ENCODE measurements around the gene RNF223. TPM values are rescaled to one million over a fixed set of nuclear protein-coding genes. Genes with fewer than 3 reads are reported as not detected.
A peak's percentile ranks its signal among the peaks of the same experiment; 100 is the strongest.

Gene RNF223
- total RNA-seq, 1 experiment from 2014 or later: not detected

DNA sequence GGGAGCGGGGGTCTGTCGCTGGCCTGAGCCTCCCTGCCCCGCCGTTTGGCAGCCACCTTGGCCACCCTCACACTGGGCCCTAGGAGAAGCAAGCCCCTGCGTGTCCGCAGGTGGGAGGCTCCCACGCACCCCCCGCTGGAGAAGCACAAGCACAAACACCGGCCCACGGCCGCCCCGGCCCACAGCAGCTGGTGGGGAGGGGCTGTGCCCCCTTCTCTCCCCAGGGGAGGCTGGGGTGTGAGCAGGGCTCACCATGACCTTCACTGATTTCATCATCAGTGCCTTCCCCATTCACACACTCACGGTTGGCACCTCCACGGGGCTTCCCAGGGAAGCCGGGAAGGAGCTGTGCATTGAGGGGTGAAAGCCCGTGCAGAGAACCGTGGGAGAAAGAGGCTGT lies 46.3 kb downstream of the RNF223 start:
- no peak for DNase-seq (ENCODE audit: low read depth)

DNA sequence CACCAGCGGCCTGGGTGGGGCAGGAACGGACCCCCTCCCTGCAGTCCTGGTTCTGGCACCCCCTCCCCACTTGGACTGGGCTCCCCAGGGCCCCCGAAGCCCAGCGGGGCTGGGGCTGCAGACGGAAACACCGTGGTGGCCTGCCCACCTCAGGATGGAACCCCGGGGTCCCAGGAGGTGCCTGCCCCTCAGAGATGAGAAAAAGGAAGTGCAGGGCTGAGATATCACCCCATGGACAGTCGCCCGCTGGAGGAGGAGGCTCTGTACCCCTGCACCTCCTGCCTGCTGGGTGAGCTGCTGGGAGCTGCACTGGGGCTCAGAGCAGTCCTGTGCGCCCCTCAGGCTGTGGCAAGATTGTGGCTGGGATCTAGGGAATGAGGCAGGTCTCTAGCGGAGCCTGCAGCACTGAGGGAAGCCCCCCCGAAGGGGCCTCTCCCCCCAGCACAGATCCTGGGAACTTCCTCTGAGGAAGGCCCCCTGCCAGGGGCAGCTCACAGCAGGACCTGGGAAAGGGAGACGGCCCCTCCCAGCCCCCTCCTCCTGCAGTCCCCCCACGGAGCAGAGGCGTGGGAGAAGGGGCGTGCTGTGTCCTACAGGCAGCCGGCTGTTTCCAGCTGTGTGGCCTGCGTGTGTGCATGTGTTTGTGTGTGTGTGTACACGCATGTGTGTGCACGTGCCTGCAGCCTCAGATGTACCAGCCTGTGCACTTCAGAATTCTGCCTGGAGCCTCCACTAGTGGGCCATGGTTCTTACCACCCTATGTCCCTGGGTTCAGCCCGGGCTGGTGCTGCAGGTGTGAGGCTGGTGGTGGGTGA lies 47.3 kb downstream of the RNF223 start:
- DNase-seq (ENCODE audit: low read depth): no peak

DNA sequence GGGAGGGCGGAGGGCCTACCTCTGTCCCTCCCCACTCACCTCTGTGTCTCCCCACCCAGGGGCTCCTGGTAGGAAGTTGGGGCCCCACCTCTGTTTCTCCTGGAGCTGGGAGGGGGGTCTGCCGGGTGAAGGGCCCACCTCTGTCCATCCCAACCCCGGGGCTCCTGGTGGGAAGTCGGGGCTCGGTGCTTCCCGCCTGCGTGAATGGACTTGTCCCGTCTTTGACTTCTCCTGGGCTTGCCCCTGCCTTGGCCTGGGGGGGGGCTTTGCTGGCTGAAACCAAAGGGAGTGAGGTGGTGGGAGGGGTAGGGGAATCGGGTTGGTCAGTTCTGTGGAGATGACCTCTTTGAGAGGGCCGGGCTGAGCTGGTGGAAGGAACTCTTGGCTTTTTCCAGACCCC lies 48.4 kb downstream of the RNF223 start:
- DNase-seq (ENCODE audit: low read depth): no peak

DNA sequence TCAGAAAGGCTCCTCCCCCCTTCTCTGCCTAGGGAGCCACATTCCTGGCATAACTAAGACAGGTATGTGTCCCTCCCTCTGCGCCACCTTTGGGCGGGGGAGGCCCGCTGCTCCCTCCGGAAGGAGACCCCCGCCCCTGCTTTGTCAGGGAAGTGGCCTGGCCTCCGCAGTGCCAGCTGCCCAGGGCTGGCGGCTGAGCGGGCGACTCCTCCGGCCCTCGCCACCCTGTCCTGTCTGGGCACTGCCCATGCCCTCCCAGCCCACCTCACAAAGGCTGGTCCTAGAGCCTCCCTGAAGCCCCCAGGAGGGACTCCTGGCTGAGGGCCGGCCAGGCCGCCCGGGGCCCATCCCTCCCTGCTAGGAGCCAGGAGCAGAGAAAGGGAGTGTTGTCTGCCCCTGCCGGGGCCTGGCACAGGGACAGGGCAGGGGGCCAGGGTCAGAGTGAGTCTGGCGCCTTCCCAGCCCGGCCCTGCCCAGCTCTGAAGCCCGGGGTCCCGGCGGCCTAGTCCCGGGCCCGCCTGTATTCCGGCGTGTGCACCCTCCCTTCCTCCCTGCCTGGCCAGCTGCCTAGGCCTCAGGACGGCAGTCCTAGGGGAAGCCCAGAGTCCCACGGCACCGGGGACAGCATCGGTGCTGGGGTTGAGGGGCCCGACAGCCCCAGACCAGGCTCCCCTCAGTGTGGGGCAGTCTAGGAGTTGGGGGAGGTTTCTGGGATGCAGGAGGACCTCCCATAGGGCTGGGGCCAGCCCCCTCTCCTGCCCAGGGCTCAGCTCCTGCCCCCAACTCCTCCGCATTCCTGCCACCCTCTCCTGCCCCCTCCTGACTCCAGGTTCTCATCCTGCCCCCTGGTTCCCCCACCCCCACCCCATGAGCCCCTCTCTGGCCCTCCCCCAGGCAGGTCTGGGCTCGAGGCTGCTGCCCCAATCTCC lies 49.1 kb downstream of the RNF223 start:
- peak; percentile 89 for DNase-seq (ENCODE audit: low read depth)

DNA sequence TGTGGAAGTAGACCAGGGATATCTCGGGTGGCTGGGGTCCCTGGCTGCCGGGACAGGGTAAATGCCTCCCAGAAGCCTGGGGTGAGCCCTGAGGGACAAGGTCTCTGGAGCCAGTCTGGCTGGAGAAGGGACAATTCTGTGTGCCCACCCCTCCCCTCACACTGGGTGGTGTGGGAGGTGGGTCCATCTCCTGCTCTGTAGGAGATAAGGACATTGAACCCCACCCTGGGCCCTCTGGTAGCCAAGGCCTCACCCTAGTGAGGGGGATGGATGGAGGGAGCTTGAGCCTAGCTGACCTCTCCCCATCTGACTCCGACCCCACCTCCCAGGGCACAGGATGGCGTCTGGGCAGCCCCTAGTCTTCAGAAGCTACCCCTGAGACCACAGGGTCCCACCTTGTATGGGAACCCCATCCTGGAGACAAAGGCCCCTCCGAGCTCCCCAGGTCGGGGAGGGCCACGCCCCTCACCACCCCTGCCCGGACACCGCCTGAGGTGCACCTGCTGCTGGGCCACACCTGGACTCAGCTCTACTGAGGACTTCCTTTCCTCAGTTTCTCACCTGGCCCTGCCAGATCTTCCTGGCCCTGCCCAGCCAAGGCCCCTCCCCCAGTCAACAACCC lies 49.8 kb downstream of the RNF223 start:
- DNase-seq (ENCODE audit: low read depth): no peak

DNA sequence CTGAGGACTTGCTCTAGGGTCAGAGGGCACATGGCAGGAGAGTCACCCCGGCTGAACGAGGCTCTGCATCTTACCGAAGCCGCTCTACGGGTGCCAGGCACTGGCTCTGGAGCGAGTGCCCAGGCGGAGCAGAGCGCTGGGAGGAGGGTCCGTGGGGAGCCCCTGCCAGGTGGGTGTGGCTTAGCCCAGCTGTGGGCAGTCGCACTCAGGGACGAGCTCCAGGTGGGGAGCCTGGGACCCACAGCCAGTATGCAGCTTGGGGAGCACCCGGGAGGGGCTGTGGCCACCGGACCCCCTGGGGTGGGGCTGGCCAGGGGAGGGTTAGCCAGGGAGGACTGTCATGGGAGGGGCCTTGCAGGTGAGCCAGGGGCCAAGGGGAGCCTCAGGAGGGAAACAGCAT lies 50.4 kb downstream of the RNF223 start:
- no peak for DNase-seq (ENCODE audit: low read depth)

DNA sequence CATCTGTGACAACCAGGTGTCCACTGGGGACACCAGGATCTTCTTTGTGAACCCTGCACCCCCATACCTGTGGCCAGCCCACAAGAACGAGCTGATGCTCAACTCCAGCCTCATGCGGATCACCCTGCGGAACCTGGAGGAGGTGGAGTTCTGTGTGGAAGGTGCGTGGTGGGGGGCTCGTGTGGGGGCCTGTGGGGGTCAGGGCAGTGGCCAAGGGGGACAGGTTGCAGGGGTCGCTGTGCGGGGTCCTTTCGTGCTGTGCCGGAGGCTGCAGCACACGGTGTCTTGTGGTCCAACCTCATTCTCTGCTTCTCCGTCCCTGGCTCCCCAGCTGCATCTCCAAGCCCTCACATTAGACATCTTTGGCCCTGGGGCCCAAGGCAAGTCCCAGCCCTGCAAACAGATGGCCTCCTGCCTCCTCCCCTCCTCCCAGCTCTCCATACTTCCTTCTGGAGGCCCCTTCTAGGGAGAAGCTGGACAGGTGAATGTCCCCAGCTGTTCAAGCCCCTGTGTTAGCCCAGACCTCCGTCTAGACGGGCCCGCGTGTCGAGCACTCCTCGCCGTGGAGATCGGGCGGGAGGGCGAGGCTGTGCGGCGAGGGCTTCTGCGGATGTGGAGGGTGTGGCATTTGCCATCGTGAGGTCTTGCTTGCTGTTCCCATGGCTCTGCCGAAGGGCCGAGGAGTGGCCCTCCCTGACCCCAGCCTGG lies 51.6 kb downstream of the RNF223 start:
- no peak for DNase-seq (ENCODE audit: low read depth)

DNA sequence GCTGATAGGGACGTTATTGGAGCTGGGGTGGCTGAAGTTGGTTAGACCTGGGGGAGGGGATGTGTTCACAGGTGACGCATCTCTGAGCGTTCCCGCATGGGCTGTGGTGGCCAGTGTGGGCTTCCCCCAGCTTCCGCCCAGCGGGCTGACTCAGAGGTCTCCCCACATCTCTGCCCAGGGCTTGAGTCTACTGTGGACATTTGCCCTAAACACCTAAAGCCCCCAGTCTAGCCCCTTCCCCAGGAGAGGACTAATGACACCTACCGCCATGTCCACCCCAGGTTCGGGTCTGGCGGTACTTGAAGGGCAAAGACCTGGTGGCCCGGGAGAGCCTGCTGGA lies 52.2 kb downstream of the RNF223 start:
- DNase-seq (ENCODE audit: low read depth): peak; percentile 89

DNA sequence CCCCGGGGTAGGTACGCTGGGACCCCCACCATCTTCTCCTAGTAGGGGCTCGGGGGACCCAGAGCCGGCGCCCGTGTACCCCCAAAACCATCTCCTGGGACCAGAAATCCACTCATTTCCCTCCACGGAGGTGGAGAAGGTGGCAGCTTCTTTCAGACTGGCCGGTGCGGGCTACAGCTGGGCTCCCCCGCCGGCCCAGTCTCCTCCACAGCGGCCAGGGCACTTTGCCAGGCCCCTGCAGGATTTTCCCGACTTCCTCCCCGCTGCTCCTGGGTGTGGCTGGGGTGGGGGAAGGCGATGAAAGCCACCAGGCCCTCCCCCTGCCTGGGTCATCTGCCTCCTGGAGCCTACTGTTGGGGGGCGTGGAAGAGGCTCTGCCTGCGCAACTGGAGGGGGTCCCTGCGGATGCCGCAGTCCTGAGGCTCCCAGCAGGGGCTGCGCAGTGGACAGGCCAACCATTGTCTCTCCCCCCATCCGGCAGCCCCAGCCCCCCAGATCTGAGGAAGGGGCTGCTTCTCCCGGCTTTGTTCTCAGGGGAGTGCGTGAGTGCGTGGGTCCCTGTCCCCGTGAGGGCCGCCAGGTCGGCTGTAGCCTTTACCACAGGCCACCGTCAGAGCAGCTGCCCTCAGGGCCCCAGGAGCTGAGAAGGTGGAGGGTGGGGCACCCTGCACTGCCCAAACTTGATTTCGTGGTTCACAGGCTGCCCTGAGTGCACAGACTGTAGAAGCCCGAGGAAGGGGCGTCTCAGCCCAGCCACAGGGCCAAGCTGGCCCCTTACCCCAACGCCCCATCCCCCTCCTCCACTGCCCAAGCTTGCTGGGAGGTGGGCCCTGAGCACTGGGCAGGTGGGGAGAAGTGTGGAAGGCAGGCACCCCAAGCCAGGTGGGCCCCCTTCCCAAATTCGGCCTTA lies 52.8 kb downstream of the RNF223 start:
- DNase-seq (ENCODE audit: low read depth): peak; percentile 95

Other genes with a start within 250 kb of the RNF223 start
- gene SAMD11, start 150.4 kb downstream of the RNF223 start, total RNA-seq (2014; rRNA removed; shearing (Covaris generic)): 24.3 and 29.0 TPM in 2 replicates
- 256 and 271 TPM in 2 replicates for gene NOC2L, start 115.0 kb downstream of the RNF223 start, total RNA-seq (2014; rRNA removed; shearing (Covaris generic))
- 9.4 and 13.9 TPM in 2 replicates for gene KLHL17, start 113.7 kb downstream of the RNF223 start, total RNA-seq (2014; rRNA removed; shearing (Covaris generic))
- gene PLEKHN1, start 107.8 kb downstream of the RNF223 start, total RNA-seq (2014; rRNA removed; shearing (Covaris generic)): 0.11 and 3.8 TPM in 2 replicates
- gene PERM1, start 92.2 kb downstream of the RNF223 start, total RNA-seq (2014; rRNA removed; shearing (Covaris generic)): not detected in 2 replicates
- gene HES4, start 74.2 kb downstream of the RNF223 start, total RNA-seq (2014; rRNA removed; shearing (Covaris generic)): 30.1 and 36.3 TPM in 2 replicates
- gene ISG15, start 60.8 kb downstream of the RNF223 start, total RNA-seq (2014; rRNA removed; shearing (Covaris generic)): 219 and 238 TPM in 2 replicates
- 66.6 and 72.0 TPM in 2 replicates for gene AGRN, start 54.2 kb downstream of the RNF223 start, total RNA-seq (2014; rRNA removed; shearing (Covaris generic))
- gene C1orf159, start 41.8 kb upstream of the RNF223 start, total RNA-seq (2014; rRNA removed; shearing (Covaris generic)): 14.8 and 19.1 TPM in 2 replicates
- not detected in 2 replicates for gene TTLL10, start 99.6 kb upstream of the RNF223 start, total RNA-seq (2014; rRNA removed; shearing (Covaris generic))
- gene TNFRSF18, start 132.3 kb upstream of the RNF223 start, total RNA-seq (2014; rRNA removed; shearing (Covaris generic)): 0.89 and 1.9 TPM in 2 replicates
- not detected in 2 replicates for gene TNFRSF4, start 139.8 kb upstream of the RNF223 start, total RNA-seq (2014; rRNA removed; shearing (Covaris generic))
- 84.4 and 91.8 TPM in 2 replicates for gene SDF4, start 157.7 kb upstream of the RNF223 start, total RNA-seq (2014; rRNA removed; shearing (Covaris generic))
- 44.5 and 49.1 TPM in 2 replicates for gene B3GALT6, start 157.9 kb upstream of the RNF223 start, total RNA-seq (2014; rRNA removed; shearing (Covaris generic))
- gene C1QTNF12, start 172.4 kb upstream of the RNF223 start, total RNA-seq (2014; rRNA removed; shearing (Covaris generic)): 0.36 TPM in 1 of 2 replicates, not detected in the other
- 82.1 and 87.3 TPM in 2 replicates for gene UBE2J2, start 199.5 kb upstream of the RNF223 start, total RNA-seq (2014; rRNA removed; shearing (Covaris generic))
- 0.71 and 0.86 TPM in 2 replicates for gene SCNN1D, start 206.1 kb upstream of the RNF223 start, total RNA-seq (2014; rRNA removed; shearing (Covaris generic))
- gene ACAP3, start 233.6 kb upstream of the RNF223 start, total RNA-seq (2014; rRNA removed; shearing (Covaris generic)): 17.5 and 19.3 TPM in 2 replicates
- gene PUSL1, start 234.3 kb upstream of the RNF223 start, total RNA-seq (2014; rRNA removed; shearing (Covaris generic)): 18.8 and 39.8 TPM in 2 replicates

Data from Daoy (cell line).